NCI-H128 (cell line): ENCODE data around the gene TMEM88.

Experiments
- DNase-seq: peaks from one replicate; lab custom pipeline; 2025; ENCODE audit not compliant: unreplicated experiment; lab: John Stamatoyannopoulos, UW

TMEM88 gene

GRCh38 chr17:7843536-7844291 is 11.2 kb upstream of the TMEM88 start:
- DNase-seq: peak; percentile 35

- DNase-seq: no peak
Measured at GRCh38 chr17:7844292-7845154, 10.3 kb upstream of the TMEM88 start.

GRCh38 chr17:7845359-7846062 is 9.4 kb upstream of the TMEM88 start:
- DNase-seq: no peak

- no peak for DNase-seq
Measured at GRCh38 chr17:7846063-7846735, 8.7 kb upstream of the TMEM88 start.

GRCh38 chr17:7846765-7847661 is 7.9 kb upstream of the TMEM88 start:
- DNase-seq: no peak

- DNase-seq: no peak
Measured at GRCh38 chr17:7848131-7848579, 6.7 kb upstream of the TMEM88 start.

- no peak for DNase-seq
Measured at GRCh38 chr17:7848739-7849129, 6.1 kb upstream of the TMEM88 start.

GRCh38 chr17:7849130-7849750 is 5.6 kb upstream of the TMEM88 start:
- no peak for DNase-seq

- DNase-seq: no peak
Measured at GRCh38 chr17:7849751-7850504, 4.9 kb upstream of the TMEM88 start.

GRCh38 chr17:7850701-7851437 is 4.0 kb upstream of the TMEM88 start:
- DNase-seq: no peak

- peak; percentile 79 for DNase-seq
Measured at GRCh38 chr17:7851438-7852261, 3.2 kb upstream of the TMEM88 start.

- no peak for DNase-seq
Measured at GRCh38 chr17:7852262-7852670, 2.6 kb upstream of the TMEM88 start.

GRCh38 chr17:7852919-7853690 is 1.8 kb upstream of the TMEM88 start:
- DNase-seq: no peak

- no peak for DNase-seq
Measured at GRCh38 chr17:7853691-7854038, 1.2 kb upstream of the TMEM88 start.

- no peak for DNase-seq
Measured at GRCh38 chr17:7854078-7854777, 638 bp upstream of the TMEM88 start.

- no peak for DNase-seq
Measured at GRCh38 chr17:7855660-7856010, 769 bp downstream of the TMEM88 start.
